Muscle layer of duodenum (tissue), 2 donors: ENCODE data around the gene C3AR1.
A peak's percentile ranks its signal among the peaks of the same experiment; 100 is the strongest.
"Not testable (repeated sequence)": the region's sequence is repeated elsewhere in the genome, so short reads cannot be mapped to it uniquely, and the experiment has no call there.

ENCODE experiments used
- H3K27ac ChIP-seq: one replicate; pipeline ENCODE4 v1.7.0; 2013; ENCODE audit warnings: mild to moderate bottlenecking, low read length
- H3K27me3 ChIP-seq: one replicate; pipeline ENCODE4 v1.7.0; 2013; ENCODE audit warnings: low read depth, mild to moderate bottlenecking, control low read depth, low read length
- H3K36me3 ChIP-seq, 2 donors: one replicate each; pipeline ENCODE4 v1.7.0; 2013; ENCODE audit warnings: low read length in 2 of 2, control low read depth in 1 of 2, mild to moderate bottlenecking in 1 of 2; ENCODE audit not compliant: insufficient read depth in 2 of 2, control insufficient read depth in 1 of 2
- H3K4me1 ChIP-seq, 2 donors: one replicate each; pipeline ENCODE4 v1.7.0; 2013; ENCODE audit warnings: low read length in 2 of 2, mild to moderate bottlenecking in 2 of 2, control low read depth in 1 of 2, moderate library complexity in 1 of 2; ENCODE audit not compliant: insufficient read depth in 2 of 2, control insufficient read depth in 1 of 2
- H3K4me3 ChIP-seq, 2 donors: one replicate each; pipeline ENCODE4 v1.7.0; 2013; ENCODE audit warnings: low read length in 2 of 2, low read depth in 1 of 2, mild to moderate bottlenecking in 1 of 2
- H3K9me3 ChIP-seq, 2 donors: one replicate each; pipeline ENCODE4 v1.7.0; 2013; ENCODE audit warnings: low read length in 2 of 2, control low read depth in 1 of 2, mild to moderate bottlenecking in 1 of 2; ENCODE audit not compliant: control insufficient read depth in 1 of 2
- donor health status: healthy.

Gene C3AR1

DNA sequence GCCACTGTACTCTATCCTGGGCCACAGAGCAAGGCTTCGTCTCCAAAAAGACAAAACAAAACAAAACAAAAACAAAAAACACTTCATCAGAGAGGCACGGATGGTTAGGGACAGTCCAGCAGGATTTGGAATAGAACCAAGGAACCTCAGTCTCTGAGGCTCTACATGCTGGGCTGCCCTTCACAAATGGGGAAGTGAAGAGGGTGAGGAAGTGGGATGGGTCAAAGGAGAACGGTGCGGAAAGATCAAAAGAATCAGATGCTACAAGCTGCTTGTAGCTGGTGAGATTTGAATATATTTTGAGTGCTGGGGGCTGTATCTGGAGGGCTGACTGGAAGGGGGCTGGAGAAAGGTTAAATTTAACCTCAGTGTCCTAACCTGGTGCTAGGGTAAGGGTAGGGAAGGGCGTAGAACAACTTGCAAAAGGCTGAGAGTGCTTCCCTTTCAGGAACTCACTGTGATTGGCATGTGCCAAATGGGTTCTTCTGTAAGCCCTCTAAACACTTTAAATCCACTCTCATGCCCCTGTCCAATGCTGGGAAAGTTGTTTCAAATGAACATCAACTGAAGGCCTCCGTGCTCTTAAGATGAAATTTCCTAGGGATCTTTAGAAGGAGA, 29.0 kb downstream of the C3AR1 start:
- Histone ChIP-seq H3K4me3 (no peak overlapping the region), H3K4me1 (peaks cover 36 to 58% of the 10 kb centered on the region in 2 donors), H3K9me3 (no peaks in the 10 kb centered on the region), H3K27me3 (no peaks in the 10 kb centered on the region), H3K27ac (no peak overlapping the region), H3K36me3 (peaks cover 14 to 22% of the 10 kb centered on the region in 2 donors)

DNA sequence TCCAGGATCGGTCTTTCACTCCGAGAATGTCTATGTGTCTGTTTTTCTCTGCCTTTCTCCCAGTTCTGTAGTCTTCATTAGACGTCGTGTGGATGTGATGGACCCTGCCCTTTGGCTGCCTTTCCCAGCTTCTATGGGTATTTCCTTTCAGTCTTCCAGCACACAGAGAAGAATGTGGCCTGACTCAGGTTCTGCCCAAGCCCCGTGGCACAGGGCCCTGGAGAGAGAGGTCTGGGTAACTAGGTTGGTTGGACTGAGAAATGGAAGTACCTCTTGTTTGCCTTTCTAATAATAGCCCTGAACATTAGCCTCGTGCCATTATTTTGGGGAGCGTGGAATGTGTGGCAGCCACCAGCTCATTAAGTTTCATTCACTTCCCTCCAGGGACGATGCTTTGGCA, 29.8 kb downstream of the C3AR1 start:
- Histone ChIP-seq H3K4me3 (no peak overlapping the region), H3K36me3 (peaks cover 12 to 14% of the 10 kb centered on the region in 2 donors), H3K27ac (no peak overlapping the region), H3K27me3 (no peaks in the 10 kb centered on the region), H3K4me1 (peaks cover 39 to 58% of the 10 kb centered on the region in 2 donors), H3K9me3 (no peaks in the 10 kb centered on the region)

DNA sequence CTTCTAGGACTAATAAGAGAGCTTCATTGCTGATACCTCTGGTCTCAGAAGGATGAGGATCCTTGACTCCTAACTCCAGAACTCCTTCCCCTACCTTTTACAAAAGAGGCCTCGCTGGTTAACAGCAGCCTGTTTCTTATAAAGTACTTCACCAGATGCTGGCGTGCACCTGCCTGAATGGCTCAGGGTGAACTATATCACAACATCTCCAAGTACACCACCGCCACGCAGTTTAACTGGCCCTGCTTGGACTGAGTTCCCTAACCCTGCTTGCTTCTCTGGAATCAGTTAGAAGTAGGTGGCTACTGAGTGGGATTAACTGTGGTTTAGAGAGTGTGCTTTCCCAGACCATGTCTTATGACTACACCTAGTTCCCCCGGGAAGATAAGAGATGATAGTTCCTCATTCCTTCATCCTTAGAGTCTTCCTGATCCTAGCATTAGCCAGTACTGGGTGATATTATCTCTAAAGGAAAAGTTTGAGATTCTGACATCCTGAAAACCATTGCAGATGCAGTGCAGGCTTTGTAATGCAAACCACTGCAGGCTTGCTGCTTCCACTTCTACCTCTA, 30.6 kb downstream of the C3AR1 start:
- Histone ChIP-seq H3K4me3 (peak overlapping the region; percentile 18 to 80), H3K27me3 (no peaks in the 10 kb centered on the region), H3K4me1 (peaks cover 39 to 58% of the 10 kb centered on the region in 2 donors), H3K9me3 (no peaks in the 10 kb centered on the region), H3K36me3 (peaks cover 6 to 7% of the 10 kb centered on the region in 2 donors), H3K27ac (no peak overlapping the region)

DNA sequence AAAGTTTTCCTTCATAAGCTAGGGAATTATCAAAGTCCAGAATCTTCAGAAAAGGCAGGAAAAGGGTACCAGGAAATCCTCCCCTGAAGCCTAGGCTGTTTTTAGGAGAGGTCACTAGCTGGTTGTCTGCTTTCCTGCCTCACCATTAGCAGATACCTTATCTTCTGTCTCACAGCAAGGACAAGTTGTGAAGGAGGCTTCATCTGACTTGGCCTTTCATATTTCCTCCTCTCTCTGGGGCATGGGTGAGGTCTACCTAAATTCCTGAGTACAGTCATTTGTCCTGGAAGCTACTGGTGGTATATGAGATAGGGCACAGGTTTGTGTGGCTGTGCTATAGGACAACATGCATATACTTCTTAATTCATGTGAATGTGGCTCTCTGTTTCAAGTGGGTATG, 31.4 kb downstream of the C3AR1 start:
- Histone ChIP-seq H3K4me1 (peaks cover 39 to 58% of the 10 kb centered on the region in 2 donors), H3K4me3 (peak overlapping the region; percentile 80 to 91), H3K9me3 (no peaks in the 10 kb centered on the region), H3K27ac (peak overlapping the region; percentile 95), H3K27me3 (no peaks in the 10 kb centered on the region), H3K36me3 (peaks cover 2% of the 10 kb centered on the region in 2 donors)

DNA sequence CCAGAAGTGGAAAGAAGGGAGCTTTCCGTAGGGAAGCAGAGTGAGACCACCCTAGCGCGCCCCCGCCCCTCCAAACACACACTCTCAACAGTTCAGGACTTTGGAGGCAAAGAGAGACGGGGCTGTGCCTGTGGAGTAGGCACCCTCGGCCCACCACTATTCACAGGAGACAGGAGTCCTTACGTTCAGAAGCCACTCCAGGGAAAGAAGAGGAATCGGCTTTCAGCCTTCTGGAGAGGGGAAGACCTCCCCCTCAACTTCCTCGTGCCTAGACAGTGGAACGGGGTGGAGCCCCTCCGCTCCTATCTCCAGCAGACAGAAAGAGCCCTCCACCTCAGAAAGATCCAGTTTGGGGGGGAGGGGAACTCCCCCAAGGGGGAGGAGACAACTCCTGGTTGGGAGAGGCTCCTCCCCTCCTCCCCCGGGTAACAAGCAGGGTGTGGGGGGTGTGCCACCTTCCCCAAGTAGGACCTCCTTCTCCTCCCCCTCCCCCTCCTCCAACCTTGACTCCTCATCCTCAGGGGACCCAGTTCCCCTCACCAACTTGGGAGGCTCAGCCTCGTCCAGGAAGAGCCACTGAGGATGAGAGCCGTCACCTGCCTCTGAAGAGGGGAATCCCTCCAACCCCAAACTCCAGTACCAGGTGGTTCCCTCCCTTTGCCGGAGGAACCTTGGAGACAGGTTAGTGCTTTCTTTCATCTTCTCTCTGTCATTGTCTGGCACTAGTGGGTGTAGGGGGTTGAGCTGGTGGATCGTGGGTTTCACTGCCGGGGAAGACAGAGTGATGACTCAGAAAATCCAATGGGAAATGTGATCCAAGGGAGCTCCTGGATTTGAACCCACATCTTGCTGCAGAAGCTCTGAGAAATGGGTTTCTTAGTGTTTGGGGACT, 32.8 kb downstream of the C3AR1 start:
- Histone ChIP-seq H3K9me3 (no peaks in the 10 kb centered on the region), H3K27ac (peak overlapping the region; percentile 95), H3K4me1 (peaks cover 29 to 48% of the 10 kb centered on the region in 2 donors), H3K36me3 (no peaks in the 10 kb centered on the region), H3K4me3 (peak overlapping the region; percentile 80 to 91), H3K27me3 (no peaks in the 10 kb centered on the region)

DNA sequence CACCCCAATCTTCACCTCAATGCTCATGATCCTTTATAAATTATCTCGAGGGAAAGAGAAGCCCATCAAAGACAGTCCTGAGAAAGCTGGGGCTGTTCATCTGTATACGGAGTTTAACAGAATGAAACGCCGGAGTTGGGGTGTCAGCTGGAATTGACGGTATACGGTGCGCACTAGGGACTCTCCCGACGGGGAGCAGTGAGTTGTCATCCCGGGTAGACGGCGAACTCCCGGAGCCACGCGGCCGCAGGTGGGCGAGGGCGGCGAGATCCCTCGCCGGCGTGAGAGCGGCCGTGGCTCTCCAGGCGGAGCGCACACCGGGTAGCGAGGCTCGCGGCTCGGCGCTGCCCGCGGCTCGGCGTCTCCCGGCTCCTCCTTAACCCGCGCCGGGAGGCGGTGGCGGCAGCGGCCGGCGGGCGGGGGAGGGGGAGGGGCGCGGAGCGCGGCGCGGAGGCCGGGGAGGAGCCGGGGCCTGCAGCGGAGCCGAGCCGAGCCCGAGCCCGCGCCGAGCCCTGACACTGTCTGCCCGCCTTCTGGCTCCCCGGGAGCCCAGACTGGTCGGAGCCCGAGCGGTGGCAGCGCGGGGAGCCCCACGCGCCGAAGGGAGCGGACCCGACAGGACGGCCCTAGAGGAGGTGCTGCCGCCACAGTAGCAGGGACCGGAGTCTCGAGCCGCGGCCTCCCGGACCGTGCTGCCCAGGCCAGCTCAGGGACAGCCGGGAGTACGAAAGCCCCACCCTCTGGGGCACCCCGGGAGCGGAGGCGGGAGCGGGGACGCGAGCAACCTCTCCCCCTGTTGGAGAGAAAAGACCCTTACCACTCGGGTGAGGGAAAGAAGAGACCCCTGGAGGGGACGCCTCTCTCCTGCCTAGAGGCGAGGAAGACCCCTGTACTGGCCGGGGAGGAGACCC, 33.7 kb downstream of the C3AR1 start, which contains the start of gene FOXJ2:
Gene FOXJ2 (plus strand): TSS at position 475 of the 911 bp plus-strand sequence. CDS start 7,117 bp downstream, outside the sequence.
- Histone ChIP-seq H3K27me3 (no peaks in the 10 kb centered on the region), H3K9me3 (no peaks in the 10 kb centered on the region), H3K4me1 (peaks cover 21 to 39% of the 10 kb centered on the region in 2 donors), H3K4me3 (peak within 1 kb of the TSS; percentile 80 to 91), H3K27ac (peak within 1 kb of the TSS; percentile 95), H3K36me3 (no peaks in the 10 kb centered on the region)

DNA sequence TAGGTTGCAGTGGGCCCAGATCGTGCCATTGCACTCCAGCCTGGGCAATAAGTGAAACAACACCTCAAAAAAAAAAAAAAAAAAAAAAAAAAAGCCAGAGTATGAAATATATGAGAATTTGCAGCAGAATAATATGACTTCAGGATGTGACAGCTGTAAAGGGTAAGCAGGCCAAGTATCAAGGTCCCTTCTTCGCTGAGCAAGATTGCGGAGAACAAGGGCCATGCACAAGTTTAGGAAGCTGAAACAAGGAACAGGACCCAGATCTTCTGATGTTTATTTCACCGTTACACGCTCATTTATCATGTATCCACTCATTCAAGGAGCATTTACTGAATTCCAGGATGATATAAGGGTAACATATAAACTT, 34.3 kb downstream of the C3AR1 start:
- Histone ChIP-seq H3K36me3 (peaks cover 0 to 1% of the 10 kb centered on the region in 2 donors), H3K27me3 (no peaks in the 10 kb centered on the region), H3K4me3 (peak overlapping the region; percentile 80), H3K27ac (peak overlapping the region; percentile 94), H3K9me3 (no peaks in the 10 kb centered on the region), H3K4me1 (peaks cover 21 to 33% of the 10 kb centered on the region in 2 donors)

DNA sequence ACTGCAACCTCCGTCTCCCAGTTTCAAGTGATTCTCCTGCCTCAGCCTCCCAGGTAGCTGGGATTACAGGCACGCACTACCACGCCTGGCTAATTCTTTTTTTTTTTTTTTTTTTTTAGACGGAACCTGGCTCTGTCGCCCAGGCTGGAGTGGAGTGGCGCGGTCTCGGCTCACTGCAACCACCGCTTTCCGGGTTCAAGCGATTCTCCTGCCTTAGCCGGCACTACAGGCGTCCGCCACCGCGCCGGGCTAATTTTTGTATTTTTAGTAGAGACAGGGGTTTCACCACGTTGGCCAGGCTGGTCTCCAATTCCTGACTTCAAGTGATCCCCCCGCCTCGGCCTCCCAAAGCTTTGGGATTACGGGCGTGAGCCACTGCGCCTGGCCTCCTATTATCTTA, 35.1 kb downstream of the C3AR1 start:
- not testable (repeated sequence) for H3K27me3 ChIP-seq

DNA sequence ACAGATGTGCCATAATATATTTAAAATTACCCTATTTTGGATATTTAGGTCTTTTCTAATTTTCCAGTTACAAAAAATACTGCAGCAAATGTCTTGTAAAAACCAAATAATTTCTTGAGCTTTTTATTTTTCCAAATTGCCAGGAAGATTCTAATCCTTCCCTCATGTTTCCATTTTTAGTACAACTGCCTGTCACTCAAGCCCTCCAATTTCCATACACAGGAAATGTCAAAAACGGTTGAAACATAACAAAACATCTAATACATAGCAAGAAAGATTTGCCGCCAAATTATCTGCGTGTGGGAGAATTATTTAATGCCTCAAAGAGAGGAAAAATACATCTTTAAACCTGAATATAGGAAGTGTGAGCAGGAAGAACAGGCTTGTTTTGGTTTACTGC, 36.0 kb downstream of the C3AR1 start:
- H3K4me1 ChIP-seq = peaks cover 16 to 20% of the 10 kb centered on the region in 2 donors

More for the DNA sequence above, 35.1 kb downstream of the C3AR1 start:
- not testable (repeated sequence) for H3K27ac ChIP-seq, H3K4me3 ChIP-seq, H3K36me3 ChIP-seq, H3K9me3 ChIP-seq
- H3K4me1 ChIP-seq = peaks cover 21 to 24% of the 10 kb centered on the region in 2 donors

DNA sequence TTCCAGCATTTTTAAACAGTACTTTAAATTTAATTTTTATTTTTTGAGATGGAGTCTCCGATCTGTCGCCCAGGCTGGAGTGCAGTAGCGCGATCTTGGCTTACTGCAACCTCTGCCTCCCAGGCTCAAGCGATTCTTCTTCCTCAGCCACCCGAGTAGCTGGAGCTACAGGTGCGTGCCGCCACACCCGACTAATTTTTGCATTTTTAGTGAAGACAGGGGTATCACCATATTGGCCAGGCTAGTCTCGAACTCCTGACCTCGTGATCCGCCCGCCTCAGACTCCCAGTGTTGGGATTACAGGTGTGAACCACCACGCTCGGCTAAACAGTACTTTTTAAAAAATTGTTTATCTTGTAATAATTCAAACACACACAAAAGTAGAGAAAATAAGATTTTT, 37.9 kb downstream of the C3AR1 start:
- no peak overlapping the region for H3K4me3 ChIP-seq
- H3K4me1 ChIP-seq = peaks cover 0 to 3% of the 10 kb centered on the region in 2 donors
- peaks cover 0 to 4% of the 10 kb centered on the region in 2 donors for H3K36me3 ChIP-seq
- no peaks in the 10 kb centered on the region for H3K9me3 ChIP-seq
- H3K27me3 ChIP-seq = no peaks in the 10 kb centered on the region
- no peak overlapping the region for H3K27ac ChIP-seq

More for the DNA sequence above, 36.0 kb downstream of the C3AR1 start:
- H3K36me3 ChIP-seq = peaks cover 0 to 4% of the 10 kb centered on the region in 2 donors
- no peaks in the 10 kb centered on the region for H3K27me3 ChIP-seq
- no peaks in the 10 kb centered on the region for H3K9me3 ChIP-seq
- H3K4me3 ChIP-seq = no peak overlapping the region
- H3K27ac ChIP-seq = no peak overlapping the region
